C4-2B (cell line): ENCODE measurements around the gene VPS39.

ENCODE experiments used
- H3K27ac ChIP-seq: fragments of 450-650 bp; 2 replicates; pipeline ENCODE4 v1.5.1; 2017
- CTCF ChIP-seq: fragments of 450-650 bp; conservative IDR thresholded peaks from 2 replicates; pipeline ENCODE4 v1.5.1; 2017; ENCODE audit warnings: mild to moderate bottlenecking
- ZFX ChIP-seq: fragments of 450-650 bp; IDR thresholded peaks from 2 replicates; pipeline ENCODE4 v1.6.1; 2017

The VPS39 gene

GRCh38 chr15:42151736-42152135 lies 56.4 kb downstream of the VPS39 start:
- H3K27ac ChIP-seq, result no peak overlapping the region
- TF ChIP-seq CTCF (no peak), ZFX (no peak)

- no peak overlapping the region for H3K27ac ChIP-seq
- TF ChIP-seq ZFX (no peak), CTCF (no peak)
Observed at GRCh38 chr15:42151141-42151561, 57.0 kb downstream of the VPS39 start.

GRCh38 chr15:42150219-42150970 lies 57.7 kb downstream of the VPS39 start:
- TF ChIP-seq CTCF (no peak), ZFX (no peak)

GRCh38 chr15:42149493-42150218 lies 58.4 kb downstream of the VPS39 start:
- TF ChIP-seq CTCF (no peak), ZFX (no peak)
- no peak overlapping the region for H3K27ac ChIP-seq

More at GRCh38 chr15:42150219-42150970, 57.7 kb downstream of the VPS39 start:
- no peak overlapping the region for H3K27ac ChIP-seq

GRCh38 chr15:42148808-42149492 lies 59.2 kb downstream of the VPS39 start:
- no peak overlapping the region for H3K27ac ChIP-seq
- TF ChIP-seq ZFX (no peak), CTCF (no peak)

- H3K27ac ChIP-seq, result no peak overlapping the region
- no peak for TF ChIP-seq CTCF
- no peak for TF ChIP-seq ZFX
Observed at GRCh38 chr15:42147431-42147735, 60.7 kb downstream of the VPS39 start.
